Choroid plexus epithelial cell (primary cell): ENCODE results near the gene KLF3.

Source experiments
- DNase-seq: peaks from one replicate; pipeline ENCODE4 v3.0.0-alpha.2; 2010; ENCODE audit warnings: low read depth
- H3K4me3 ChIP-seq: 2 replicates; pipeline ENCODE4 v1.5.1; 2011; ENCODE audit warnings: low read depth, mild to moderate bottlenecking, control low read depth, low read length, moderate library complexity
- TF ChIP-seq, protein P1 (sequence below): conservative IDR thresholded peaks from 2 replicates; pipeline ENCODE4 v1.5.1; 2011; ENCODE audit warnings: low read depth, mild to moderate bottlenecking, control low read depth, inconsistent platforms, low read length, moderate library complexity

The KLF3 gene

DNA sequence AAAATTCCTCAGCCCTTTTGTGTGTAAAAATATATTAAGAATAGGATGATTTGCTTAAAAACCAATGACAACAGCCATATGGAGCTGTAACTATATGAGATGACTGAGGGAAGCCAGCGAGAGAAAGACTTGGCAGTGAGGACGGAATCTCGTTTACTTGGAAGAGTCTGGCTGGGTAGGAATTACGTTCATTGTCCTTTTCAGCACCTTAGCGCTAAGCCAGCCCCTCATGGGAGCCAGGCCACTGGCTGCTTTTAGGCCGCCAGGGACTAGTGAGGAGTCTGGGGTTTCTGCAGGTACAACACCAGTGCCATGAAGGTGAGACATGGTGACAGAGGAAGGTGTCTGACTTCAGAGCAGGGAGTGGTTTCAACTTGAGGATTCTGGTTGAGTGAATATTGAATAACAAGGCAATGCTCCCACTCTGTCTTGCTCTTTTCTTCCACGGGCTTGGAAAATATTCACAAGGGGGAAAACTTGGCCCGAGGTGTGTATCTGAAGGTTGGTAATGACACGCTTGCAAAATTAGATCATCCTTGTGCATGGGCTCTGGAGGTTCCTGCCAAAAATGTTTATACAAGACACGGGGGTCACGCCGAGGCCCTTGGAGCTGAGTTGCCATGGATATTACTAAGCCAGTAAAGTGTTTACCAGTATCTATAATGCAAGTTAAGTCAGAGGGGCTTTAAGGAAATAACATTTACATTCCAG, 17.4 kb downstream of the KLF3 start:
- H3K4me3 ChIP-seq: no peak overlapping the region
- peak; percentile 76 for DNase-seq
- TF ChIP-seq, protein P1, sequence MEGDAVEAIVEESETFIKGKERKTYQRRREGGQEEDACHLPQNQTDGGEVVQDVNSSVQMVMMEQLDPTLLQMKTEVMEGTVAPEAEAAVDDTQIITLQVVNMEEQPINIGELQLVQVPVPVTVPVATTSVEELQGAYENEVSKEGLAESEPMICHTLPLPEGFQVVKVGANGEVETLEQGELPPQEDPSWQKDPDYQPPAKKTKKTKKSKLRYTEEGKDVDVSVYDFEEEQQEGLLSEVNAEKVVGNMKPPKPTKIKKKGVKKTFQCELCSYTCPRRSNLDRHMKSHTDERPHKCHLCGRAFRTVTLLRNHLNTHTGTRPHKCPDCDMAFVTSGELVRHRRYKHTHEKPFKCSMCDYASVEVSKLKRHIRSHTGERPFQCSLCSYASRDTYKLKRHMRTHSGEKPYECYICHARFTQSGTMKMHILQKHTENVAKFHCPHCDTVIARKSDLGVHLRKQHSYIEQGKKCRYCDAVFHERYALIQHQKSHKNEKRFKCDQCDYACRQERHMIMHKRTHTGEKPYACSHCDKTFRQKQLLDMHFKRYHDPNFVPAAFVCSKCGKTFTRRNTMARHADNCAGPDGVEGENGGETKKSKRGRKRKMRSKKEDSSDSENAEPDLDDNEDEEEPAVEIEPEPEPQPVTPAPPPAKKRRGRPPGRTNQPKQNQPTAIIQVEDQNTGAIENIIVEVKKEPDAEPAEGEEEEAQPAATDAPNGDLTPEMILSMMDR: no peak

DNA sequence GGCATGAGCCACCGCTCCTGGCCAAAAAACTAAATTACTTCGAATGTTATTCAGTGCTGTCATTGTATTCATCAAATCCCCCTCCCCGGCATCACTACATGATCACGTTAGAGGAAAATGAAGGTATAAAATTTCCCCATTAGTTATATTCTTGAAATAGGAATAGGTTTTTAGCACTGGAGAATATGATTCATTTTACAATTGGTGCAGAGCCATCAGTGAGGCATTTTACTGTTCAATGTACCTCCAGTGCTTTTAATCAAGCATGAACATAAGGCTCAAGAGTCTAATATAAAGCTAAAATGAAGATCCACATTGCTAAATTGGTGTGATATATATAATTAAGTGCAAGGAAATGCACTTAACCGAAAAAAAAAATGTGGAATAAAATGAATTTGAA, 18.3 kb downstream of the KLF3 start:
- no peak overlapping the region for H3K4me3 ChIP-seq
- DNase-seq: no peak
- TF ChIP-seq, protein P1: no peak

DNA sequence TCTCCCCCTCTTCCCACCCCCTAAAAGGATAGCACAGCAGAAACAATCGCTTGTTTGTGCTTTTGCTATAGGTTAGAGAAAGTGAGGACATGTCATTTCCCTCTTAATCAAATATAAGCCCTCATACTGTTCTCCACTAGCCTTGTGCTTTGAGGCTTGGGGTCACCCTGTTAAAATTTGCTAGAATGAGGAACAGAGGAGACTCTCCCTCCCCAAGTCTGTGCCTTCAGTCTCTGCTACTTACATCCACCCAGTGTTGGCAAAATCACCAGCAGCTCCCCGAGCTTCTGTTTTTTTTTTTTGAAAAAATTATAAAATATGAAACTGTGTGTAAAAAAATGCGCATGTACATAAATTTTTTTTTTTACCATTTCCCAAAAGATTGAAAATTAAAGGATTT, 19.3 kb downstream of the KLF3 start:
- TF ChIP-seq, protein P1: no peak
- no peak overlapping the region for H3K4me3 ChIP-seq
- DNase-seq: no peak

DNA sequence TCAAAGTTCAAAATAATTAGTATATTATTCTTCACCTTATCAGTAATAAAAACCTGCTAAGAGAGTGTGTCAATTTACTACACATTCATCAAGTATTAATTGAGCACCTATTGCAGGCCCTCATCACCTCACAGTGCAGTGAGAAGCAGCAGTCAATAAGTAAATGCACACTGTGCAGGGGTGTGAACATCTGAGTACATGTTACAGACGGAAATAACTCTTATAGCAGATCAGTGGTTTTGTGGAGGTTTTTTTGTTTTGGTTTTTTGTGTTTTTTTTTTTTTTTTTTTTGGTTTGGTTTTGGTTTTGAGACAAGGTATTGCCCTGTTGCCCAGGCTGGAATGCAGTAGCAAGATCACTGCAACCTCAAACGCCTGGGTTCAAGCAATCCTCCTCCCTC, 20.3 kb downstream of the KLF3 start:
- no peak overlapping the region for H3K4me3 ChIP-seq
- no peak for DNase-seq
- TF ChIP-seq, protein P1: no peak

DNA sequence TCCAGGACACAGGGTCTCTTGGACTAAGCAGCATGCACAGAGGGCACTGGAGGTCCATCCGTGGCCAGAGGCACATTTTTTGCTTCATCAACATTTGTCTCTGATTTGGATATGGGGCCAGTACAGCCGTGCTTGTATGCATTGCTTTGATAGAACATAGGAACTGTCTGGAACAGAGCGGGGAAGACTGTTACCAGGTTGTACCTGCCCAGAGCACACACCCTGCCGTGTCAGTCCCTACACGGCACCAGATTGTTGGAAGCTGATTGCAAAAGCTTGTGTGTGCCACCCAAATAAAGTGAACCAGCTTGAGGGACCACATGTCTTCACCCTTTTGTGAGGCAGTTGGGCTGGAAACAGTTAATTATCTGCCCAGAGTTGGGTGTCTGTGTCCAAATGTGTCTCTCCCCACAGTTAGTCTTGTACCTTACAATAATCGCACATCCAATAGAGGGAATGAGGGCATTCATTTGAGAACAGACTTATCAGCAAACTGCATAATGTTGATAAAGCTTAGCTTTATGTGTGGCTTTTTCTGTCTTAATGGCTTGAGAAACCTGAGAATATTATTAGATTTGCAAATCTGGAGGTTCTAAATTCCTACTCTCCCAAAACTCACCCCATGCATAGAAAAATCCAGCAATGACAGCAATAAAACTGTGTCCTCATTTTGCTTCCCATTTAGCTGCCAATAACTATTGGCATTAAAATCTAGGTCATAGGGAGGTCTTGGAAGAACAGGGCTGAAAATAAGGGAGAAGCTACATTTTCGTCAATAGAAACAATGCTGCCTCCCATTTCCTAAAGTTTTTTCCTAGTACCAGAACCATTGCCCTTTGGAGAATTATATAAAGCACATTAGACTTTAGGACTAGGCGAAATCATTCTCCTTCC, 21.2 kb downstream of the KLF3 start:
- TF ChIP-seq, protein P1: no peak
- no peak for DNase-seq
- H3K4me3 ChIP-seq: no peak overlapping the region

DNA sequence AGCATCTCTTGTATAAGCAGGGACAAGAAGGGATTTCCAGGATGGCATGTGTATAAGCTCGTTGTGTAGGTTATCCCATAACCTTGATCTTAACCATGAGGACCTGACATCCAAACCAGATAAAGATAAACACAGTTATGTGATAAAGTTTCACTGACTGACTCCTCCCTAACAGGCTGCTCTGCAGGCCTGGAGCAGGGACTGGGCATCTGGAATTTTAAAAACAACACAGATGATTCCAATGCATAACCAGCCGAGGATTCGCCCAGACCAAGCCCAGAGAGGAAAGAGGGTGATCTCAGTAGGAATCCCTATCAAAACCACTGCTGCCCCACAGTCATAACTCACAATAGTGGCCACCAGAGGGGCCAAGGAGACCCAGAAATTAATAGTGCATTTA, 22.7 kb downstream of the KLF3 start:
- no peak overlapping the region for H3K4me3 ChIP-seq
- TF ChIP-seq, protein P1: peak; percentile 9
- no peak for DNase-seq

DNA sequence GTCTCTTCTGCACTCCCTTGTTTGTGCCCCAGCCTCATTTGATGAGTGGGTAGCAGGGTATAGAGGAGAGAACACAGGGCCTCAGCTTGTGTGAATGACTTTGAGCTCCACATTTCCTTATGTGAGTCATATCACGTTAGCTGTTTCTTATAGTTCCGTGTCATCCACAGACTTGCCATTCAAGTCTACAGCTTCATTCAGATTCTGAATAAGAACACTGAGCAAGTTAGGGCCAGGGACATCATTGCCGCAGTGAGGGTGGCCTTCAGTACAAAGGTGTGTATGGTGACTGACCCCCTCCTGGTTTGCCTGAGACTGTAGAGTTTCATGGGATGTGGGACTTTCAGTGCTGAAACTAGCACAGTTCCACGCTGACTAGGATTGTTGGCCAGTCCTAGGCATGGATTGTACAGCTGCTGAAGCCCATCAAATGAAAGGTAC, 23.6 kb downstream of the KLF3 start:
- peak; percentile 48 for DNase-seq
- H3K4me3 ChIP-seq: no peak overlapping the region
- TF ChIP-seq, protein P1: no peak
